GM12878 (cell line): ENCODE measurements around the gene UBL4B. TPM values are rescaled to one million over a fixed set of nuclear protein-coding genes. Genes with fewer than 3 reads are reported as not detected.

ENCODE experiments used
- ATAC-seq: fragments of 200-7000 bp; cut with Tn5 transposase; 3 replicates; pipeline ENCODE4 v1.9.1; 2020; ENCODE audit warnings: mild to moderate bottlenecking, moderate library complexity
- BruUV-seq: library from RNA; stranded (reverse); fragments of 400-500 nt; replicated peaks from 2 replicates; lab custom pipeline; 2021; lab: Mats Ljungman, UMichigan
- CTCF ChIA-PET: fragments of 300-600 bp; sonication (Branson Sonifier 250); formaldehyde crosslinking; extraction: SDS; loops from one replicate; lab custom pipeline; 2021; ENCODE audit warnings: inconsistent platforms; lab: Yijun Ruan, JAX
- POLR2A ChIA-PET: fragments of 350-600 bp; formaldehyde crosslinking; extraction: SDS; loops from one replicate; lab custom pipeline; 2021; ENCODE audit warnings: inconsistent platforms; lab: Charles Lee
- RAD21 ChIA-PET: fragments of 300-600 bp; sonication (Branson Sonifier 250); formaldehyde crosslinking; loops from one replicate; lab custom pipeline; 2023; ENCODE audit warnings: antibody characterized with exemption; ENCODE audit not compliant: unreplicated experiment; lab: Charles Lee
- SMC1A ChIA-PET: fragments of 300-600 bp; sonication (Branson Sonifier 250); formaldehyde crosslinking; loops from one replicate; lab custom pipeline; 2023; ENCODE audit not compliant: unreplicated experiment, uncharacterized antibody; lab: Charles Lee
- DNase-seq: peaks from one replicate; pipeline ENCODE4 v3.0.0-alpha.2; 2011; ENCODE audit warnings: low read depth, low spot score
- FAIRE-seq: peaks from 3 replicates; lab custom pipeline; 2011; peaks lifted over from hg19 to GRCh38; lab: Jason Lieb, UNC
- H2AFZ ChIP-seq: 2 replicates; pipeline ENCODE4 v1.6.0; 2011; ENCODE audit warnings: low read depth, low read length, control low read depth; ENCODE audit not compliant: control insufficient read depth
- H3K27ac ChIP-seq: 2 replicates; pipeline ENCODE4 v1.5.1; 2011; ENCODE audit warnings: control low read depth; ENCODE audit not compliant: control insufficient read depth, insufficient read depth
- H3K27me3 ChIP-seq, 2 experiments: replicated peaks in 1 of 2; 2 replicates each; pipeline versions ENCODE4 v1.6.0 to v1.6.1; 2011; ENCODE audit warnings: low read length in 1 of 2; ENCODE audit not compliant: control insufficient read depth in 2 of 2, insufficient read depth in 2 of 2
- H3K36me3 ChIP-seq, 2 experiments: 2 replicates each; pipeline ENCODE4 v1.5.1; 2011; ENCODE audit warnings: low read length in 1 of 2; ENCODE audit not compliant: control insufficient read depth in 2 of 2, insufficient read depth in 2 of 2
- H3K4me1 ChIP-seq: 2 replicates; pipeline ENCODE4 v1.6.1; 2011; ENCODE audit warnings: mild to moderate bottlenecking, low read length, moderate library complexity, mixed read lengths; ENCODE audit not compliant: control insufficient read depth, insufficient read depth
- H3K4me2 ChIP-seq: 2 replicates; pipeline ENCODE4 v1.6.0; 2011; ENCODE audit warnings: control low read depth; ENCODE audit not compliant: control insufficient read depth, insufficient read depth
- H3K4me3 ChIP-seq: fragments of 200-600 bp; sonication (generic); 2 replicates; pipeline ENCODE4 v1.5.1; 2016
- H3K79me2 ChIP-seq: 2 replicates; pipeline ENCODE4 v1.6.0; 2011; ENCODE audit warnings: low read length; ENCODE audit not compliant: control insufficient read depth, insufficient read depth
- H3K9ac ChIP-seq: 2 replicates; pipeline ENCODE4 v1.8.0; 2011; ENCODE audit warnings: low read length, control low read depth, mixed read lengths; ENCODE audit not compliant: control insufficient read depth, insufficient read depth
- H3K9me3 ChIP-seq: replicated peaks from 3 replicates; pipeline ENCODE4 v1.5.1; 2011; ENCODE audit warnings: mild to moderate bottlenecking, low read length; ENCODE audit not compliant: control insufficient read depth, insufficient read depth
- H4K20me1 ChIP-seq: 2 replicates; pipeline ENCODE4 v1.6.0; 2011; ENCODE audit not compliant: control insufficient read depth, insufficient read depth
- E2F4 ChIP-seq: IDR thresholded peaks from 2 replicates; pipeline ENCODE4 v1.6.1; 2012; ENCODE audit warnings: low read depth, low read length, improper control_type of control experiment
- ESRRA ChIP-seq: IDR thresholded peaks from 2 replicates; pipeline ENCODE4 v1.6.1; 2012; ENCODE audit warnings: mild to moderate bottlenecking, low read length, improper control_type of control experiment
- GABPA ChIP-seq: IDR thresholded peaks from 2 replicates; pipeline ENCODE4 v1.6.1; 2014; ENCODE audit warnings: antibody characterized with exemption, low read depth, mild to moderate bottlenecking, inconsistent platforms
- IRF4 ChIP-seq: IDR thresholded peaks from 2 replicates; pipeline ENCODE4 v1.6.1; 2011; ENCODE audit warnings: low read depth, low read length
- NFXL1 ChIP-seq: fragments of 450-650 bp; IDR thresholded peaks from 2 replicates; pipeline ENCODE4 v1.6.1; 2017; ENCODE audit warnings: antibody characterized with exemption, mild to moderate bottlenecking, borderline replicate concordance
- NFYB ChIP-seq: IDR thresholded peaks from 2 replicates; pipeline ENCODE4 v1.6.1; 2011; ENCODE audit warnings: low read depth, mild to moderate bottlenecking, low read length, improper control_type of control experiment, moderate library complexity; ENCODE audit not compliant: insufficient read depth
- SMARCA5 ChIP-seq: fragments of 450-650 bp; IDR thresholded peaks from 2 replicates; pipeline ENCODE4 v1.6.1; 2017; ENCODE audit warnings: mild to moderate bottlenecking
- SRF ChIP-seq, 2 experiments: IDR thresholded peaks; 2 replicates each; pipeline ENCODE4 v1.6.1; 2011; ENCODE audit warnings: low read depth in 2 of 2, low read length in 2 of 2, mild to moderate bottlenecking in 1 of 2, moderate library complexity in 1 of 2
- SUPT20H ChIP-seq: IDR thresholded peaks from 2 replicates; pipeline ENCODE4 v1.6.1; 2011; ENCODE audit warnings: low read depth, mild to moderate bottlenecking, low read length, moderate library complexity, borderline replicate concordance; ENCODE audit not compliant: control insufficient read depth
- SUZ12 ChIP-seq: fragments of 200-600 bp; sonication (generic); IDR thresholded peaks from one replicate; pipeline ENCODE4 v1.6.1; 2018; ENCODE audit warnings: antibody characterized with exemption, mild to moderate bottlenecking; ENCODE audit not compliant: unreplicated experiment
- TBL1XR1 ChIP-seq: IDR thresholded peaks from 2 replicates; pipeline ENCODE4 v1.6.1; 2012; ENCODE audit warnings: low read depth, low read length, improper control_type of control experiment
- WRNIP1 ChIP-seq: IDR thresholded peaks from 2 replicates; pipeline ENCODE4 v1.6.1; 2011; ENCODE audit warnings: low read depth, low read length, improper control_type of control experiment, borderline replicate concordance
- YY1 ChIP-seq: IDR thresholded peaks from 2 replicates; pipeline ENCODE4 v1.6.1; 2011; ENCODE audit warnings: low read depth, mild to moderate bottlenecking, low read length
- ZBED1 ChIP-seq: IDR thresholded peaks from 2 replicates; pipeline ENCODE4 v1.6.1; 2016; ENCODE audit warnings: borderline replicate concordance
- ZNF622 ChIP-seq: fragments of 450-650 bp; IDR thresholded peaks from 2 replicates; pipeline ENCODE4 v1.6.1; 2017; ENCODE audit warnings: mild to moderate bottlenecking, inconsistent platforms
- WGBS: methylation state at CpG from one replicate; pipeline ENCODE4 v1.1.6; 2016; ENCODE audit warnings: low lambda C conversion rate; ENCODE audit not compliant: insufficient replicate concordance, insufficient coverage; ENCODE audit errors: missing lambda C conversion rate; 5-methylcytosine and 5-hydroxymethylcytosine counted together
- in situ Hi-C: fragments of 300-500 bp; cut with MboI; formaldehyde crosslinking; loops from 9 replicates; pipeline ENCODE4 v1.14.3; 2018; ENCODE audit warnings: mixed read lengths
- intact Hi-C: fragments of 100-400 bp; cut with micrococcal nuclease; formaldehyde crosslinking; loops from one replicate; pipeline ENCODE4 v1.14.2; 2022; ENCODE audit not compliant: unreplicated experiment
- polyA plus RNA-seq, 11 experiments: library from polyadenylated mRNA; depleted of rRNA in 4 of 11; unstranded in 6 of 11; stranded (reverse) in 5 of 11; fragments of >200 nt; fragmentation: Nextera tagmentation in 4 of 11; fragmentation: Illumina TruSeq in 1 of 11; extraction: Ambion mirVana in 4 of 11; extraction: Trizol in 1 of 11; gene quantifications; 1 replicate in 1 of 11; 2 replicates in 10 of 11; pipeline versions ENCODE4 v1.2.1 to v1.2.3, GENCODE V29; 2011 to 2016; ENCODE audit warnings: inconsistent platforms in 2 of 11, missing spikeins in 2 of 11, low read depth in 1 of 11
- total RNA-seq, 4 experiments: library from RNA; depleted of rRNA in 3 of 4; stranded (reverse); fragments of >200 nt in 3 of 4; fragmentation: Illumina TruSeq in 1 of 4; extraction: Trizol in 1 of 4; gene quantifications; 2 replicates each; pipeline versions ENCODE4 v1.2.1 to v1.2.3, GENCODE V29; 2013 to 2021
- TF ChIP-seq, protein P1 (sequence below): fragments of 450-650 bp; conservative IDR thresholded peaks from 2 replicates; pipeline ENCODE4 v1.6.1; 2017; ENCODE audit warnings: mild to moderate bottlenecking, moderate library complexity

The UBL4B gene
- total and polyA plus RNA-seq, 10 of the 15 experiments (the other 5 are each of a cell fraction or from before 2014, with no cell fraction given): 0.06 to 0.15 TPM; not detected in 8

GRCh38 chr1:110062612-110063011 lies 49.6 kb upstream of the UBL4B start:
- Histone ChIP-seq H2AFZ (no peak overlapping the region), H3K4me1 (no peaks in the 10 kb centered on the region), H3K36me3 (no peaks in the 10 kb centered on the region; a peak in 2 of 4 replicates), H4K20me1 (peaks cover 7% of the 10 kb centered on the region; the same call in 1 of the 2 replicates), H3K4me3 (no peak overlapping the region), H3K9me3 (no peaks in the 10 kb centered on the region), H3K4me2 (no peak overlapping the region), H3K79me2 (no peaks in the 10 kb centered on the region), H3K27ac (no peak overlapping the region), H3K9ac (no peak overlapping the region), H3K27me3 (peaks cover 7 to 9% of the 10 kb centered on the region in 2 experiments; a peak in 3 of 4 replicates)
- ChIA-PET CTCF (interaction anchor here (0.9 to 6.9 kb wide), 5 partner anchors 8 to 32 kb away, joined by 3 to 57 read pairs (median 4); no protein-coding TSS in a partner anchor), SMC1A (interaction anchor here (1.0 kb wide), 1 partner anchor 25 kb away, joined by 3 read pairs; no protein-coding TSS in a partner anchor), RAD21 (interaction anchor here (0.6 kb wide), 1 partner anchor 322 kb away, joined by 3 read pairs; no protein-coding TSS in a partner anchor), POLR2A (interaction anchor here (0.5 kb wide), 1 partner anchor 1229 kb away, joined by 3 read pairs; no protein-coding TSS in a partner anchor)
- in situ Hi-C loops: no loop called here
- 71% methylated on average over 2 of the region's 2 CpGs for whole genome bisulfite sequencing
- ATAC-seq (no peak), FAIRE-seq (no peak), DNase-seq (no peak)
- BruUV-seq: no TSS peak
- intact Hi-C loops: no loop called here
- no peak for TF ChIP-seq SRF (IDR thresholded peaks at IDR 0.05; ENCODE audit: low read depth in 2 of 2, low read length in 2 of 2)
- no peak for TF ChIP-seq E2F4
- TF ChIP-seq NFXL1: no peak

GRCh38 chr1:110063781-110064180 lies 48.5 kb upstream of the UBL4B start:
- in situ Hi-C loops (no loop called here), intact Hi-C loops (no loop called here)
- ChIA-PET RAD21 (no interaction called here), POLR2A (no interaction called here), SMC1A (no interaction called here), CTCF (interaction anchor here (1.1 kb wide), 1 partner anchor 24 kb away, joined by 3 read pairs; no protein-coding TSS in a partner anchor)
- H3K4me1 ChIP-seq: no peaks in the 10 kb centered on the region
- H4K20me1 ChIP-seq: peaks cover 7% of the 10 kb centered on the region
- no peaks in the 10 kb centered on the region for H3K79me2 ChIP-seq
- H3K9me3 ChIP-seq: no peaks in the 10 kb centered on the region
- H3K36me3 ChIP-seq: no peaks in the 10 kb centered on the region; a peak in 2 of 4 replicates
- BruUV-seq: no TSS peak
- H3K4me3 ChIP-seq: no peak overlapping the region
- DNase-seq (no peak), ATAC-seq (no peak), FAIRE-seq (no peak)
- 38% methylated on average over 4 of the region's 4 CpGs for WGBS
- H3K9ac ChIP-seq: no peak overlapping the region
- no peak overlapping the region for H3K27ac ChIP-seq
- peaks cover 14 to 16% of the 10 kb centered on the region in 2 experiments for H3K27me3 ChIP-seq
- no peak overlapping the region for H3K4me2 ChIP-seq
- H2AFZ ChIP-seq: no peak overlapping the region
- no peak for TF ChIP-seq IRF4
- TF ChIP-seq SUZ12: no peak
- TF ChIP-seq SUPT20H: no peak
- TF ChIP-seq ZBED1: no peak
- no peak for TF ChIP-seq TBL1XR1
- no peak for TF ChIP-seq ZNF622
- TF ChIP-seq, protein P1, sequence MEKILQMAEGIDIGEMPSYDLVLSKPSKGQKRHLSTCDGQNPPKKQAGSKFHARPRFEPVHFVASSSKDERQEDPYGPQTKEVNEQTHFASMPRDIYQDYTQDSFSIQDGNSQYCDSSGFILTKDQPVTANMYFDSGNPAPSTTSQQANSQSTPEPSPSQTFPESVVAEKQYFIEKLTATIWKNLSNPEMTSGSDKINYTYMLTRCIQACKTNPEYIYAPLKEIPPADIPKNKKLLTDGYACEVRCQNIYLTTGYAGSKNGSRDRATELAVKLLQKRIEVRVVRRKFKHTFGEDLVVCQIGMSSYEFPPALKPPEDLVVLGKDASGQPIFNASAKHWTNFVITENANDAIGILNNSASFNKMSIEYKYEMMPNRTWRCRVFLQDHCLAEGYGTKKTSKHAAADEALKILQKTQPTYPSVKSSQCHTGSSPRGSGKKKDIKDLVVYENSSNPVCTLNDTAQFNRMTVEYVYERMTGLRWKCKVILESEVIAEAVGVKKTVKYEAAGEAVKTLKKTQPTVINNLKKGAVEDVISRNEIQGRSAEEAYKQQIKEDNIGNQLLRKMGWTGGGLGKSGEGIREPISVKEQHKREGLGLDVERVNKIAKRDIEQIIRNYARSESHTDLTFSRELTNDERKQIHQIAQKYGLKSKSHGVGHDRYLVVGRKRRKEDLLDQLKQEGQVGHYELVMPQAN: no peak
- no peak for TF ChIP-seq SMARCA5
- TF ChIP-seq NFYB: no peak
- no peak for TF ChIP-seq GABPA
- TF ChIP-seq YY1: no peak
- TF ChIP-seq ESRRA: no peak
- TF ChIP-seq WRNIP1: no peak
